NCI-H2196 (cell line): ENCODE results near the gene CHD8.

Source experiments
- DNase-seq: peaks from one replicate; lab custom pipeline; 2025; ENCODE audit not compliant: unreplicated experiment; lab: John Stamatoyannopoulos, UW

Gene CHD8

GRCh38 chr14:21440859-21441258 lies 15.1 kb downstream of the CHD8 start:
- no peak for DNase-seq

- DNase-seq, result peak; percentile 99
These were observed 18.6 kb downstream of the CHD8 start for GRCh38 chr14:21437063-21437901.

- DNase-seq, result no peak
These were observed 19.3 kb downstream of the CHD8 start for GRCh38 chr14:21436567-21437062.

- DNase-seq, result no peak
These were observed 24.8 kb downstream of the CHD8 start for GRCh38 chr14:21431126-21431525.

- peak; percentile 87 for DNase-seq
These were observed 27.0 kb downstream of the CHD8 start for GRCh38 chr14:21428930-21429329.

GRCh38 chr14:21426692-21427091 lies 29.2 kb downstream of the CHD8 start:
- no peak for DNase-seq

- DNase-seq, result no peak
These were observed 36.4 kb downstream of the CHD8 start for GRCh38 chr14:21419528-21419927.

GRCh38 chr14:21415329-21415728 lies 40.6 kb downstream of the CHD8 start:
- no peak for DNase-seq

- no peak for DNase-seq
These were observed 41.7 kb downstream of the CHD8 start for GRCh38 chr14:21414137-21414631.

- DNase-seq, result no peak
These were observed 47.8 kb downstream of the CHD8 start for GRCh38 chr14:21408147-21408546.

- no peak for DNase-seq
These were observed 49.7 kb downstream of the CHD8 start for GRCh38 chr14:21406213-21406612.

GRCh38 chr14:21405097-21405496 lies 50.8 kb downstream of the CHD8 start:
- DNase-seq, result no peak

GRCh38 chr14:21399311-21399870 lies 56.5 kb downstream of the CHD8 start:
- DNase-seq, result no peak

GRCh38 chr14:21398901-21399300 lies 57.0 kb downstream of the CHD8 start:
- no peak for DNase-seq

- no peak for DNase-seq
These were observed 60.5 kb downstream of the CHD8 start for GRCh38 chr14:21395450-21395849.

- DNase-seq, result peak; percentile 9
These were observed 70.6 kb downstream of the CHD8 start for GRCh38 chr14:21385188-21385904.

GRCh38 chr14:21384494-21384851 lies 71.5 kb downstream of the CHD8 start:
- no peak for DNase-seq

GRCh38 chr14:21383848-21384493 lies 72.0 kb downstream of the CHD8 start, which contains the start of gene SUPT16H:
Gene SUPT16H, minus strand, starts transcription at chr14:21384019. Its CDS starts 92 bp downstream, at chr14:21383927.
- peak; percentile 99 for DNase-seq

- DNase-seq, result no peak
These were observed 72.8 kb downstream of the CHD8 start for GRCh38 chr14:21382886-21383847.

GRCh38 chr14:21382095-21382494 lies 73.8 kb downstream of the CHD8 start:
- no peak for DNase-seq
